ENCODE data around the gene PSMB11. TPM values are rescaled to one million over a fixed set of nuclear protein-coding genes. Genes with fewer than 3 reads are reported as not detected.

The PSMB11 gene
- total RNA-seq, 1 experiment from 2014 or later = not detected

DNA sequence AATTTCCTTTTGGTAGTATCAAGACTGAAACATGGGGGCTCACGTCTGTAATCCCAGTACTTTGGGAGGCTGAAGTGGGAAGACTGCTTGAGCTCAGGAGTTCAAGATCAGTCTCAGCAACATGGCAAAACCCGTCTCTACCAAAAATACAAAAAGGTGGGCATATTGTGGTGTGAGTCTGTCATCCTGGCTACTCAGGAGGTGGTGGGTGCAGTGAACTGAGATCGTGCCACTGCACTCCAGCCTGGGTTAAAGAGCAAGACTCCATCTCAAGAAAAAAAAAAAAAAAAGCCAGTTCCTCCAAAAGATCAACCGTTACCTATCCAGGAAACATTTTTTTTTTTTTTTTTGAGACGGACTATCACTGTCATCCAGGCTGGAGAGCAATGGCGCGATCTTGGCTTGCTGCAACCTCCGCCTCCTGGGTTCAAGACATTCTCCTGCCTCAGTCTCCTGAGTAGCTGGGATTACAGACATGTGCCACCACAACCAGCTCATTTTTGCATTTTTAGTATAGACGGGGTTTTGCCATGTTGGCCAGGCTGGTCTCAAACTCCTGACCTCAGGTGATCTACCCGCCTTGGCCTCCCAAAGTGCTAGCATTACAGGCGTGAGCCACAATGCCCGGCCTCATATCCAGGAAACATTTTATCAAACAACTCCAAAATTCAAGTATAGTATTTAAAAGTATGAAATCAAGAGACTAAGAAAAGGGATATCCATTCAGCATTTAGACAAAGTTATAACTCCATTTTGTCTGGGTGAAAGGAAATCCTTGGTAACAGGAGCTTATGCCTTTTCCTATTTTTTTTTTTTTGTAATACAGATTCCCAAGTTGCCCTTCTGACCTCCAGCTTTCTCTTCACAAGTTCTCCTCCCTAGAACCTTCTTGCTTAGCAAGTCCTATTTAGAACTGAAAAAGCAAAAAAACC lies 49.5 kb downstream of the PSMB11 start:
- Mint-ChIP-seq H3K9me3 (ENCODE audit: unreplicated experiment) (no peaks in the 10 kb centered on the region), H3K4me3 (ENCODE audit: unreplicated experiment) (no peak overlapping the region), H3K4me1 (ENCODE audit: insufficient read depth, unreplicated experiment) (peaks cover 16% of the 10 kb centered on the region), H3K27me3 (ENCODE audit: insufficient read depth, unreplicated experiment) (no peaks in the 10 kb centered on the region), H3K27ac (ENCODE audit: low read depth, unreplicated experiment) (no peak overlapping the region), H3K36me3 (ENCODE audit: insufficient read depth, unreplicated experiment) (peaks cover 59% of the 10 kb centered on the region)
- CTCF ChIA-PET = interaction anchor here (0.6 to 8.9 kb wide), 13 partner anchors 14 to 209 kb away, joined by 3 to 105 read pairs (median 3); partner anchors contain the start of gene CDH24
- no peak for DNase-seq (ENCODE audit: unreplicated experiment)
- BruUV-seq (replicated peaks) = no TSS peak
- intact Hi-C loops (cut with micrococcal nuclease) = no loop called here
- TF ChIP-seq, protein P1, sequence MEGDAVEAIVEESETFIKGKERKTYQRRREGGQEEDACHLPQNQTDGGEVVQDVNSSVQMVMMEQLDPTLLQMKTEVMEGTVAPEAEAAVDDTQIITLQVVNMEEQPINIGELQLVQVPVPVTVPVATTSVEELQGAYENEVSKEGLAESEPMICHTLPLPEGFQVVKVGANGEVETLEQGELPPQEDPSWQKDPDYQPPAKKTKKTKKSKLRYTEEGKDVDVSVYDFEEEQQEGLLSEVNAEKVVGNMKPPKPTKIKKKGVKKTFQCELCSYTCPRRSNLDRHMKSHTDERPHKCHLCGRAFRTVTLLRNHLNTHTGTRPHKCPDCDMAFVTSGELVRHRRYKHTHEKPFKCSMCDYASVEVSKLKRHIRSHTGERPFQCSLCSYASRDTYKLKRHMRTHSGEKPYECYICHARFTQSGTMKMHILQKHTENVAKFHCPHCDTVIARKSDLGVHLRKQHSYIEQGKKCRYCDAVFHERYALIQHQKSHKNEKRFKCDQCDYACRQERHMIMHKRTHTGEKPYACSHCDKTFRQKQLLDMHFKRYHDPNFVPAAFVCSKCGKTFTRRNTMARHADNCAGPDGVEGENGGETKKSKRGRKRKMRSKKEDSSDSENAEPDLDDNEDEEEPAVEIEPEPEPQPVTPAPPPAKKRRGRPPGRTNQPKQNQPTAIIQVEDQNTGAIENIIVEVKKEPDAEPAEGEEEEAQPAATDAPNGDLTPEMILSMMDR (IDR thresholded peaks at IDR 0.05; ENCODE audit: unreplicated experiment) = no peak
- POLR2A ChIA-PET = interaction anchor here (0.6 to 1.2 kb wide), 7 partner anchors 10 to 58 kb away, joined by 3 to 5 read pairs (median 3); no protein-coding TSS in a partner anchor

DNA sequence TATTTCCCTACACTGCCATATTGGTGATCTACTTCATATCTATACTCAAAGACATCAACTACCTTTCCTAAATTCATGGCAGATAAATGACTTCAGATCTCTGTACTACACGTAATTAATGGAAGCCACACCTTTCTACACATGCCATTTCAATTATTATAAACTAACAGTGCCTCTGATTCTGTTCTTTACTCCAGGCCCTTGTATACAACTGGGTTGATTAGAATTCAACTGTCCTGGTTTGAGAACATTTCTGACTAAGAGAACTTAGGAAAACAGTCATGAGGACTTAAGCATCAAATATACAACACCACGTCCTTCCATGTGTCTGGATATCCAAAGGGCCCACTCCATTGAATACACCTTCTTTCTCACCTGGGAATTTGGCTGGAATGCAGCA lies 51.1 kb downstream of the PSMB11 start:
- H3K27ac Mint-ChIP-seq (ENCODE audit: low read depth, unreplicated experiment) = no peak overlapping the region
- no peaks in the 10 kb centered on the region for H3K27me3 Mint-ChIP-seq (ENCODE audit: insufficient read depth, unreplicated experiment)
- intact Hi-C loops (cut with micrococcal nuclease) = no loop called here
- no TSS peak for BruUV-seq (replicated peaks)
- peaks cover 60% of the 10 kb centered on the region for H3K36me3 Mint-ChIP-seq (ENCODE audit: insufficient read depth, unreplicated experiment)
- H3K4me3 Mint-ChIP-seq (ENCODE audit: unreplicated experiment) = no peak overlapping the region
- peaks cover 21% of the 10 kb centered on the region for H3K4me1 Mint-ChIP-seq (ENCODE audit: insufficient read depth, unreplicated experiment)
- TF ChIP-seq, protein P1 (IDR thresholded peaks at IDR 0.05; ENCODE audit: unreplicated experiment) = no peak
- H3K9me3 Mint-ChIP-seq (ENCODE audit: unreplicated experiment) = no peaks in the 10 kb centered on the region
- ChIA-PET CTCF (interaction anchor here (0.5 to 8.9 kb wide), 3 partner anchors 15 to 109 kb away, joined by 4 to 105 read pairs (median 22); no protein-coding TSS in a partner anchor), POLR2A (no interaction called here)
- no peak for DNase-seq (ENCODE audit: unreplicated experiment)

DNA sequence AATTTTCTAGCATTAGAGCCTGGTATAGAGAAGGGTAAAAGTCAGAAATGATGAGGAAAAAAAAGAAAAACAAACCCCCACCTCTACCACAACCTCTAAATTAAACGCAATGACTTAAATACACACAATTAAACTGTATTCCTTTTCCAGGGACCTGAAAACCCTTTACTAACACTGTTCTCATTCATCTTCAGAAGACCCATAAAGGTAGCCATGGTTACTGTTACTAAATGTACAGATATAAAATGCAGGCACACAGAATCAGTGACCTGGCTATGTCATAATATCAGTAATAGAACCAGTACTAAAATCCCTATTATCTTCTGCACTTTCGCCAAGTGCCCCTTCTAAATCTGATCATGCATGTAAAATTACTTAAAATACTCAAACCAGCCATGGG lies 51.5 kb downstream of the PSMB11 start:
- TF ChIP-seq, protein P1 (IDR thresholded peaks at IDR 0.05; ENCODE audit: unreplicated experiment) = no peak
- H3K36me3 Mint-ChIP-seq (ENCODE audit: insufficient read depth, unreplicated experiment) = peaks cover 60% of the 10 kb centered on the region
- CTCF ChIA-PET = interaction anchor here (0.6 to 3.7 kb wide), 12 partner anchors 10 to 469 kb away, joined by 3 to 54 read pairs (median 6); partner anchors contain the start of gene CDH24

More for the DNA sequence above, 51.5 kb downstream of the PSMB11 start:
- DNase-seq (ENCODE audit: unreplicated experiment) = no peak
- H3K27me3 Mint-ChIP-seq (ENCODE audit: insufficient read depth, unreplicated experiment) = no peaks in the 10 kb centered on the region
- no TSS peak for BruUV-seq (replicated peaks)
- POLR2A ChIA-PET = interaction anchor here (0.6 to 3.8 kb wide), 9 partner anchors 10 to 449 kb away, joined by 3 to 74 read pairs (median 27); partner anchors contain the start of genes AJUBA and PPP1R3E
- H3K4me3 Mint-ChIP-seq (ENCODE audit: unreplicated experiment) = no peak overlapping the region
- no peaks in the 10 kb centered on the region for H3K9me3 Mint-ChIP-seq (ENCODE audit: unreplicated experiment)
- intact Hi-C loops (cut with micrococcal nuclease) = no loop called here
- no peak overlapping the region for H3K27ac Mint-ChIP-seq (ENCODE audit: low read depth, unreplicated experiment)
- peaks cover 21% of the 10 kb centered on the region for H3K4me1 Mint-ChIP-seq (ENCODE audit: insufficient read depth, unreplicated experiment)

Other genes starting within 250 kb of the PSMB11 start
- 0.61 and 0.98 TPM in 2 replicates for gene SLC7A7, start 226.8 kb upstream of the PSMB11 start, total RNA-seq (2022)
- gene MRPL52, start 212.3 kb upstream of the PSMB11 start, total RNA-seq (2022) = 172 and 186 TPM in 2 replicates
- 71.5 and 78.6 TPM in 2 replicates for gene MMP14, start 205.6 kb upstream of the PSMB11 start, total RNA-seq (2022)
- gene LRP10, start 170.5 kb upstream of the PSMB11 start, total RNA-seq (2022) = 71.0 and 83.1 TPM in 2 replicates
- 0.26 and 0.47 TPM in 2 replicates for gene REM2, start 159.0 kb upstream of the PSMB11 start, total RNA-seq (2022)
- 57.6 and 60.6 TPM in 2 replicates for gene RBM23, start 123.1 kb upstream of the PSMB11 start, total RNA-seq (2022)
- 175 and 201 TPM in 2 replicates for gene PRMT5, start 112.8 kb upstream of the PSMB11 start, total RNA-seq (2022)
- gene HAUS4, start 85.1 kb upstream of the PSMB11 start, total RNA-seq (2022) = 39.0 and 44.4 TPM in 2 replicates
- gene AJUBA, start 59.7 kb upstream of the PSMB11 start, total RNA-seq (2022) = 82.1 and 138 TPM in 2 replicates
- 6.1 and 7.1 TPM in 2 replicates for gene C14orf93, start 32.1 kb upstream of the PSMB11 start, total RNA-seq (2022)
- 162 and 173 TPM in 2 replicates for gene PSMB5, start 7.3 kb upstream of the PSMB11 start, total RNA-seq (2022)
- gene CDH24, start 15.3 kb downstream of the PSMB11 start, total RNA-seq (2022) = 2.6 and 4.9 TPM in 2 replicates
- gene ACIN1, start 52.9 kb downstream of the PSMB11 start, total RNA-seq (2022) = 197 and 213 TPM in 2 replicates
- 39.6 and 54.8 TPM in 2 replicates for gene C14orf119, start 53.3 kb downstream of the PSMB11 start, total RNA-seq (2022)
- gene CIROP, start 62.8 kb downstream of the PSMB11 start, total RNA-seq (2022) = not detected in 2 replicates
- gene CEBPE, start 77.0 kb downstream of the PSMB11 start, total RNA-seq (2022) = not detected in 2 replicates
- gene SLC7A8, start 141.4 kb downstream of the PSMB11 start, total RNA-seq (2022) = 1.5 and 2.4 TPM in 2 replicates
- not detected in 2 replicates for gene RNF212B, start 195.7 kb downstream of the PSMB11 start, total RNA-seq (2022)
- 6.6 and 9.3 TPM in 2 replicates for gene HOMEZ, start 243.9 kb downstream of the PSMB11 start, total RNA-seq (2022)

All from MCF 10A (cell line).